Measurements from ENCODE around the gene ADAMTS2.

- TF ChIP-seq EZH2 (IDR thresholded peaks at IDR 0.05; ENCODE audit: borderline replicate concordance, low read depth, low read length, severe bottlenecking) (no peak), CTCF (IDR thresholded peaks at IDR 0.05; ENCODE audit: extremely low read depth in 1 of 2, insufficient read depth in 1 of 2, low read depth in 1 of 2, low read length in 2 of 2) (no peak), POLR2A (IDR thresholded peaks at IDR 0.05; ENCODE audit: low read depth, low read length) (no peak), MYC (IDR thresholded peaks at IDR 0.05; ENCODE audit: low read depth, low read length) (no peak), MAX (IDR thresholded peaks at IDR 0.05; ENCODE audit: insufficient read depth, insufficient read length) (no peak), POLR2AphosphoS5 (IDR thresholded peaks at IDR 0.05; ENCODE audit: insufficient read depth, low read depth, low read length) (no peak), FOS (IDR thresholded peaks at IDR 0.05; ENCODE audit: borderline replicate concordance, insufficient read depth, low read length) (no peak), GATA2 (IDR thresholded peaks at IDR 0.05; ENCODE audit: insufficient read depth, insufficient read length, low read depth, low read length) (no peak), JUN (IDR thresholded peaks at IDR 0.05; ENCODE audit: borderline replicate concordance, insufficient read depth, insufficient read length, low read depth) (no peak)
Measured at GRCh38 chr5:179232091-179232735, 113.0 kb downstream of the ADAMTS2 start.
